T-cell (primary cell): ENCODE data around the gene LHFPL5. TPM values are rescaled to one million over a fixed set of nuclear protein-coding genes. Genes with fewer than 3 reads are reported as not detected.

Source experiments
- ATAC-seq, 4 experiments: fragments of 200-7000 bp in 3 of 4; fragments of 150-1000 bp in 1 of 4; cut with Tn5 transposase; replicated peaks in 1 of 4; 1 replicate in 3 of 4; 2 replicates in 1 of 4; pipeline ENCODE4 v1.10.0; 2021; ENCODE audit warnings: moderate library complexity in 3 of 4, mild to moderate bottlenecking in 2 of 4, moderate number of reproducible peaks in 1 of 4
- CTCF ChIA-PET, 2 donors: fragments of 300-600 bp; sonication (Branson Sonifier 250); formaldehyde crosslinking; loops; one replicate each; lab custom pipeline; 2022; ENCODE audit warnings: antibody characterized with exemption in 2 of 2; lab: Charles Lee
- POLR2A ChIA-PET, 2 donors: fragments of 300-600 bp; sonication (Branson Sonifier 250); formaldehyde crosslinking; loops; one replicate each; lab custom pipeline; 2022; ENCODE audit warnings: antibody characterized with exemption in 2 of 2; lab: Charles Lee
- DNase-seq, 35 experiments: peaks; one replicate each; pipeline versions ENCODE4 v3.0.0 to v3.0.0-alpha.2; 2013 to 2023
- H3K27ac ChIP-seq: one replicate; pipeline ENCODE4 v1.5.1; 2013; ENCODE audit warnings: low read length
- H3K27me3 ChIP-seq, 2 experiments: replicated peaks in 1 of 2; 1 replicate in 1 of 2; 2 replicates in 1 of 2; pipeline versions ENCODE4 v1.6.1 to v1.7.0; 2013; ENCODE audit warnings: low read length in 1 of 2, mixed read lengths in 1 of 2; ENCODE audit not compliant: control insufficient read depth in 2 of 2, insufficient read depth in 2 of 2; ENCODE audit errors: extremely low read depth in 1 of 2
- H3K36me3 ChIP-seq, 2 donors: 1 replicate in 1 of 2; 2 replicates in 1 of 2; pipeline versions ENCODE4 v1.6.1 to v1.7.0; 2013; ENCODE audit warnings: low read length in 1 of 2; ENCODE audit not compliant: control insufficient read depth in 2 of 2, insufficient read depth in 1 of 2; ENCODE audit errors: extremely low read depth in 1 of 2
- H3K4me1 ChIP-seq, 2 experiments: 1 replicate in 1 of 2; 2 replicates in 1 of 2; pipeline versions ENCODE4 v1.6.1 to v1.7.0; 2013; ENCODE audit warnings: low read length in 2 of 2, mixed read lengths in 1 of 2; ENCODE audit not compliant: insufficient read depth in 2 of 2, control insufficient read depth in 1 of 2; ENCODE audit errors: extremely low read depth in 1 of 2
- H3K4me3 ChIP-seq, 2 donors: 1 replicate in 1 of 2; 2 replicates in 1 of 2; pipeline versions ENCODE4 v1.5.1 to v1.7.0; 2013; ENCODE audit warnings: mild to moderate bottlenecking in 2 of 2, low read length in 1 of 2, moderate library complexity in 1 of 2; ENCODE audit not compliant: control insufficient read depth in 1 of 2; ENCODE audit errors: extremely low read depth in 1 of 2
- H3K9me3 ChIP-seq: 2 replicates; pipeline ENCODE4 v1.7.0; 2013
- H3K27ac Mint-ChIP-seq, 2 donors: one replicate each; pipeline ENCODE4 v1.8.0; 2020 to 2021; ENCODE audit warnings: mild to moderate bottlenecking in 2 of 2, mixed read lengths in 2 of 2
- H3K27me3 Mint-ChIP-seq, 2 donors: one replicate each; pipeline ENCODE4 v1.8.0; 2021 to 2022; ENCODE audit warnings: mixed read lengths in 2 of 2
- H3K36me3 Mint-ChIP-seq: one replicate; pipeline ENCODE4 v1.8.0; 2021; ENCODE audit warnings: mixed read lengths
- H3K4me1 Mint-ChIP-seq, 3 donors: one replicate each; pipeline ENCODE4 v1.8.0; 2020 to 2022; ENCODE audit warnings: mixed read lengths in 3 of 3, mild to moderate bottlenecking in 1 of 3
- H3K4me3 Mint-ChIP-seq, 3 donors: one replicate each; pipeline ENCODE4 v1.8.0; 2020 to 2022; ENCODE audit warnings: mild to moderate bottlenecking in 3 of 3, mixed read lengths in 3 of 3, moderate library complexity in 3 of 3
- H3K9me3 Mint-ChIP-seq, 3 donors: one replicate each; pipeline ENCODE4 v1.8.0; 2020 to 2022; ENCODE audit warnings: mixed read lengths in 3 of 3
- WGBS: methylation state at CpG from one replicate; pipeline ENCODE4 v1.1.5; 2013; ENCODE audit warnings: missing lambda C conversion rate; ENCODE audit not compliant: insufficient coverage; 5-methylcytosine and 5-hydroxymethylcytosine counted together
- total RNA-seq, 35 experiments: library from RNA in 6 of 35; stranded (reverse) in 6 of 35; fragments of 120-200 nt in 1 of 35; gene quantifications; one replicate each; pipeline versions ENCODE4 v1.2.1 to v1.2.4 and lab custom pipeline; 2013 to 2026

Gene LHFPL5
- total RNA-seq, 5 donors from 2014 or later (not counting 1 experiment from before 2014, with no cell fraction given) = not detected

- ChIA-PET CTCF (no interaction called here), POLR2A (no interaction called here)
- 80% methylated on average over 1 of the region's 5 CpGs for WGBS
- DNase-seq = no peak
- no peak overlapping the region for H3K4me3 ChIP-seq
- no peak overlapping the region for H3K4me3 Mint-ChIP-seq
- H3K27ac ChIP-seq = no peak overlapping the region
- H3K36me3 Mint-ChIP-seq = no peaks in the 10 kb centered on the region
- H3K9me3 ChIP-seq = no peaks in the 10 kb centered on the region
- H3K36me3 ChIP-seq = no peaks in the 10 kb centered on the region
- no peaks in the 10 kb centered on the region for H3K9me3 Mint-ChIP-seq
- no peak for ATAC-seq
- peaks cover 0 to 32% of the 10 kb centered on the region in 2 experiments for H3K27me3 ChIP-seq
- H3K27me3 Mint-ChIP-seq = peaks cover 5 to 8% of the 10 kb centered on the region in 2 donors
- no peaks in the 10 kb centered on the region for H3K4me1 Mint-ChIP-seq
- H3K4me1 ChIP-seq = no peaks in the 10 kb centered on the region
- H3K27ac Mint-ChIP-seq = no peak overlapping the region
These were observed 6.4 kb upstream of the LHFPL5 start for GRCh38 chr6:35798706-35799105.

GRCh38 chr6:35801148-35801547 is 4.0 kb upstream of the LHFPL5 start:
- peaks cover 4 to 6% (median 5%) of the 10 kb centered on the region in 3 donors for H3K4me1 Mint-ChIP-seq
- POLR2A ChIA-PET = no interaction called here

GRCh38 chr6:35808688-35809087 is 3.5 kb downstream of the LHFPL5 start:
- Mint-ChIP-seq H3K27ac (no peak overlapping the region), H3K27me3 (peaks cover 33 to 35% of the 10 kb centered on the region in 2 donors), H3K9me3 (no peaks in the 10 kb centered on the region), H3K36me3 (no peaks in the 10 kb centered on the region), H3K4me3 (no peak overlapping the region), H3K4me1 (peaks cover 4 to 11% (median 6%) of the 10 kb centered on the region in 3 donors)
- H3K27me3 ChIP-seq = peaks cover 0 to 42% of the 10 kb centered on the region in 2 experiments
- H3K27ac ChIP-seq = no peak overlapping the region
- no peaks in the 10 kb centered on the region for H3K9me3 ChIP-seq
- DNase-seq = no peak
- ChIA-PET POLR2A (no interaction called here), CTCF (no interaction called here)
- H3K4me3 ChIP-seq = no peak overlapping the region
- whole genome bisulfite sequencing = no CpG with 5 or more reads among the region's 3 CpGs
- no peaks in the 10 kb centered on the region for H3K36me3 ChIP-seq
- ATAC-seq = no peak
- H3K4me1 ChIP-seq = peaks cover 0 to 9% of the 10 kb centered on the region in 2 experiments

More at GRCh38 chr6:35801148-35801547, 4.0 kb upstream of the LHFPL5 start:
- no peaks in the 10 kb centered on the region for H3K9me3 Mint-ChIP-seq
- H3K9me3 ChIP-seq = no peaks in the 10 kb centered on the region
- H3K36me3 ChIP-seq = no peaks in the 10 kb centered on the region
- DNase-seq = no peak
- no peaks in the 10 kb centered on the region for H3K36me3 Mint-ChIP-seq
- 33% methylated on average over 1 of the region's 3 CpGs for WGBS
- H3K4me1 ChIP-seq = peaks cover 0 to 9% of the 10 kb centered on the region in 2 experiments
- no peak overlapping the region for H3K4me3 Mint-ChIP-seq
- ATAC-seq = no peak
- H3K27ac ChIP-seq = no peak overlapping the region
- H3K27ac Mint-ChIP-seq = no peak overlapping the region
- peaks cover 0 to 33% of the 10 kb centered on the region in 2 experiments for H3K27me3 ChIP-seq
- H3K4me3 ChIP-seq = no peak overlapping the region
- H3K27me3 Mint-ChIP-seq = peaks cover 13 to 17% of the 10 kb centered on the region in 2 donors
- CTCF ChIA-PET = no interaction called here

GRCh38 chr6:35809809-35810208 is 4.7 kb downstream of the LHFPL5 start:
- WGBS = 90% methylated on average over 2 of the region's 5 CpGs

GRCh38 chr6:35810971-35811698 is 6.0 kb downstream of the LHFPL5 start:
- DNase-seq = no peak
- Histone ChIP-seq H3K27ac (no peak overlapping the region), H3K4me3 (no peak overlapping the region), H3K27me3 (peaks cover 0 to 37% of the 10 kb centered on the region in 2 experiments), H3K9me3 (no peaks in the 10 kb centered on the region), H3K4me1 (no peaks in the 10 kb centered on the region), H3K36me3 (no peaks in the 10 kb centered on the region)
- Mint-ChIP-seq H3K36me3 (no peaks in the 10 kb centered on the region), H3K9me3 (no peaks in the 10 kb centered on the region), H3K4me3 (no peak overlapping the region), H3K27ac (no peak overlapping the region), H3K4me1 (peaks cover 0 to 6% (median 0%) of the 10 kb centered on the region in 3 donors), H3K27me3 (peaks cover 25% of the 10 kb centered on the region in 2 donors)
- peak in 1 of 4 experiments; percentile 32 for ATAC-seq
- ChIA-PET CTCF (no interaction called here), POLR2A (interaction anchor here in 1 of 2 donors (0.5 kb wide), 1 partner anchor 822 kb away, joined by 5 read pairs; no protein-coding TSS in a partner anchor)
- WGBS = 83% methylated on average over 9 of the region's 14 CpGs

More at GRCh38 chr6:35809809-35810208, 4.7 kb downstream of the LHFPL5 start:
- H3K27ac Mint-ChIP-seq = no peak overlapping the region
- H3K27me3 Mint-ChIP-seq = peaks cover 33% of the 10 kb centered on the region in 2 donors
- H3K9me3 Mint-ChIP-seq = no peaks in the 10 kb centered on the region
- CTCF ChIA-PET = no interaction called here
- peaks cover 0 to 46% of the 10 kb centered on the region in 2 experiments for H3K27me3 ChIP-seq
- peaks cover 0 to 8% of the 10 kb centered on the region in 2 experiments for H3K4me1 ChIP-seq
- no peak overlapping the region for H3K4me3 ChIP-seq
- H3K36me3 ChIP-seq = no peaks in the 10 kb centered on the region
- H3K27ac ChIP-seq = no peak overlapping the region
- no peaks in the 10 kb centered on the region for H3K36me3 Mint-ChIP-seq
- no peak for DNase-seq
- no peak overlapping the region for H3K4me3 Mint-ChIP-seq
- ATAC-seq = no peak
- POLR2A ChIA-PET = no interaction called here
- H3K4me1 Mint-ChIP-seq = peaks cover 3 to 10% (median 6%) of the 10 kb centered on the region in 3 donors
- H3K9me3 ChIP-seq = no peaks in the 10 kb centered on the region

- H3K9me3 ChIP-seq = no peaks in the 10 kb centered on the region
- no peak overlapping the region for H3K27ac Mint-ChIP-seq
- H3K9me3 Mint-ChIP-seq = no peaks in the 10 kb centered on the region
- no peak overlapping the region for H3K27ac ChIP-seq
- ChIA-PET POLR2A (no interaction called here), CTCF (no interaction called here)
- DNase-seq (no peak), ATAC-seq (no peak)
- peaks cover 0 to 35% of the 10 kb centered on the region in 2 experiments for H3K27me3 ChIP-seq
- no peaks in the 10 kb centered on the region for H3K4me1 ChIP-seq
- H3K4me3 ChIP-seq = no peak overlapping the region
- peaks cover 0 to 6% (median 0%) of the 10 kb centered on the region in 3 donors for H3K4me1 Mint-ChIP-seq
- no peak overlapping the region for H3K4me3 Mint-ChIP-seq
- 87% methylated on average over 5 of the region's 6 CpGs for WGBS
- H3K27me3 Mint-ChIP-seq = peaks cover 20% of the 10 kb centered on the region in 2 donors
- H3K36me3 ChIP-seq = no peaks in the 10 kb centered on the region
- H3K36me3 Mint-ChIP-seq = no peaks in the 10 kb centered on the region
These were observed 6.5 kb downstream of the LHFPL5 start for GRCh38 chr6:35811699-35811995.
